Activated naive CD4-positive, alpha-beta T cell treated with anti-CD3 and anti-CD28 coated beads, Interleukin-2, amount 10 ng/mL, durations not matched to agents 5 hours and 36 hours (primary cell): Measurements from ENCODE around the gene CFAP210. TPM values are rescaled to one million over a fixed set of nuclear protein-coding genes. Genes with fewer than 3 reads are reported as not detected.

Source experiments
- total RNA-seq, 2 experiments: library from RNA; stranded (reverse); gene quantifications; one replicate each; pipeline ENCODE4 v1.2.3, GENCODE V29; 2021

The CFAP210 gene, protein sequence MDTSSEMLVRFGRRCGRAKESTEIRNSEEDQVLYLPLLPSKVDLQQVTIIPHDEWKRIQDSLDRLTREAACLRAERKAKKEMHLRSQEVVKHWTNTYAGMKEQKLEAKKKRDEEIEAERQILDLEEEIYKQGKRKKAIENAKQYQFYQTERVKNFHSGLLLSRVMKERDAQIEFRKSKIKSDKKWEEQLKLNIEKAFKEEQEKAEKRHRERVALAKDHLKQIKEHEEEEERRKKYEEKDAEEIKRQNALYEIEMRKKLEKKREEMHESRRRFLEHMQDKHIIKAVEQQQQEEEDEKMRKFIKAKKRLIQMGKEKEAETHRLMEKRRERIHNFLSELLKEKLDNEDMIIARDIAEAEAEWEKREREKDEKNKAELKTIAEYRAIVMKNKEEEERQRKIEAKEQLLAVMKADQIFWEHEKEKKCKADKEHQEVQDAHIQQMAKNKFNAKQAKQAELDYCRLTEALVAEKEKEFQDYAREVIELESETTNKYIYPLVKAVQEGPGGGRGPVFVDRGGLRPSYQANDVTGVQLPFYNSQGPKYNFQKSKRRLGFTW
- total RNA-seq = not detected

DNA sequence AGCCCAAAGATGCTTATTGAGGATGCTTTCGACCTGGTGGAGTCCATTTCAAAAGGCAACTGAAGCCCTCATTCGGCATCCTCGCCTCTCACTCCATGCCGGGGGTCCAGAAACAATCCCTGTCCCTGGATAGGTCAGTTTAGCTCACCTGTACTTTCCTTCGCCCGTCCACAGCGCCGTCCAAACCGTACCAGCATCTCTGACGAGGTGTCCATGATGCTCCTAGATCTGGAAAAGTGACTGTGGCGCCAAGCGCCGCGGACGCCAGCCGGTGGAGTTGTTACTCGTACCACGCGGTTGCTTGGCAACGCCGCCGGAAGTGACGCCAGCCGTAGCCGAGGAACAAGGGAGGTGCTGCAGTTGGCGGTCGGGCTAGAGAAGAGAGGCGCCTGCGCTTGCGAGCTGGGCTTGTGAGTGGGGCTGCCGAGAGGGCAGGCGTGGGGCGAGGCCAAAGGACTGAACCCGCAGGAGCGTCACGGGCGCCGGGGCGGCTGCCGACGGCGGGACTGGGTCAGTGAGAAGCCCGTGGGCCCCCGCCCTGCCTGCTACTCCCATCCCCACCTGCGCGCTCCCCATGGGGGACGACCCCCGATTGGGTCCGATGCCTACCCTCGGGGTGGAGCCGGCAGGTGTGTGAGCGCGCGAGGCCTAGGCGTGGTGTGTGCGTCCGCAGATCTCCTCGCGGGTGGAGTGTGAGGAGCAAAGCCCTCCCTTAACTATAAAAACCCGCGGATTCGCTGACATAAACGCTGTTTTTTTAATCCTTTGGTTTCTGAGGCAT lies at the start of gene CFAP210, which contains the start of gene PHOSPHO2:
Gene CFAP210, minus strand, starts transcription at position 293 of the 781 bp plus-strand sequence. Its CDS starts 78 bp downstream, at position 215.
Gene PHOSPHO2, plus strand, starts transcription at position 357 of the 781 bp plus-strand sequence. CDS start 6,503 bp downstream, outside the sequence.

Other genes starting within 250 kb of the CFAP210 start
- 1 to 10 TPM; 1.1 to 1.4 TPM for gene BBS5, start 214.9 kb downstream of the CFAP210 start, total RNA-seq
- gene KLHL41, start 184.7 kb downstream of the CFAP210 start, total RNA-seq = not detected
- gene FASTKD1, start 120.5 kb downstream of the CFAP210 start, total RNA-seq = 10 to 100 TPM; 35.4 to 37.9 TPM
- 10 to 100 TPM; 55.9 to 59.0 TPM for gene PPIG, start 110.1 kb downstream of the CFAP210 start, total RNA-seq
- gene PHOSPHO2, start 64 bp upstream of the CFAP210 start, total RNA-seq = 1 to 10 TPM; 2.5 to 3.5 TPM
- gene KLHL23, start 39.4 kb upstream of the CFAP210 start, total RNA-seq = 1 to 10 TPM; 2.6 to 2.9 TPM
- 10 to 100 TPM; 66.8 to 72.0 TPM for gene SSB, start 104.5 kb upstream of the CFAP210 start, total RNA-seq
- 10 to 100 TPM; 50.5 to 55.7 TPM for gene METTL5, start 130.5 kb upstream of the CFAP210 start, total RNA-seq
- gene UBR3, start 133.0 kb upstream of the CFAP210 start, total RNA-seq = 10 to 100 TPM; 21.9 to 22.2 TPM